ENCODE results near the gene RXRA. TPM values are rescaled to one million over a fixed set of nuclear protein-coding genes. Genes with fewer than 3 reads are reported as not detected.

Gene RXRA
- total and polyA plus RNA-seq, 7 experiments from 2014 or later, result 0.31 to 59.5 (median 8.4) TPM

- ChIA-PET CTCF (no interaction called here), POLR2A (no interaction called here)
- Mint-ChIP-seq H3K4me1 (peaks cover 7 to 33% (median 25%) of the 10 kb centered on the region in 7 donors), H3K27me3 (peaks cover 0 to 9% (median 0%) of the 10 kb centered on the region in 5 donors), H3K4me3 (no peak overlapping the region), H3K9me3 (no peaks in the 10 kb centered on the region), H3K36me3 (no peaks in the 10 kb centered on the region), H3K27ac (no peak overlapping the region)
- H3K9me3 ChIP-seq (ENCODE audit: control insufficient read depth in 2 of 3, low read length in 3 of 3), result no peaks in the 10 kb centered on the region
- peaks cover 14 to 25% of the 10 kb centered on the region in 2 donors for H3K4me1 ChIP-seq (ENCODE audit: control insufficient read depth in 2 of 2, insufficient read depth in 2 of 2, low read length in 2 of 2)
- no peak overlapping the region for H3K27ac ChIP-seq (ENCODE audit: low read depth, low read length)
- peak; percentile 16 for ATAC-seq
- intact Hi-C loops (cut with micrococcal nuclease), result no loop called here
- H3K27me3 ChIP-seq (ENCODE audit: control insufficient read depth in 2 of 2, insufficient read depth in 2 of 2, low read length in 2 of 2), result no peaks in the 10 kb centered on the region
- no peaks in the 10 kb centered on the region for H3K36me3 ChIP-seq (ENCODE audit: control insufficient read depth in 2 of 3, insufficient read depth in 3 of 3, low read length in 3 of 3)
- no peak for DNase-seq
- no peak overlapping the region for H3K4me3 ChIP-seq (ENCODE audit: low read length)
Measured at GRCh38 chr9:134384811-134385479, 58.7 kb downstream of the RXRA start.

GRCh38 chr9:134385915-134386314 is 59.7 kb downstream of the RXRA start:
- Histone ChIP-seq H3K27me3 (ENCODE audit: control insufficient read depth in 2 of 2, insufficient read depth in 2 of 2, low read length in 2 of 2) (no peaks in the 10 kb centered on the region), H3K27ac (ENCODE audit: low read depth, low read length) (no peak overlapping the region), H3K36me3 (ENCODE audit: control insufficient read depth in 2 of 3, insufficient read depth in 3 of 3, low read length in 3 of 3) (no peaks in the 10 kb centered on the region), H3K4me3 (ENCODE audit: low read length) (no peak overlapping the region), H3K9me3 (ENCODE audit: control insufficient read depth in 2 of 3, low read length in 3 of 3) (no peaks in the 10 kb centered on the region), H3K4me1 (ENCODE audit: control insufficient read depth in 2 of 2, insufficient read depth in 2 of 2, low read length in 2 of 2) (peaks cover 24 to 34% of the 10 kb centered on the region in 2 donors)
- DNase-seq, result no peak
- no peak for ATAC-seq
- no peaks in the 10 kb centered on the region for H3K9me3 Mint-ChIP-seq
- H3K36me3 Mint-ChIP-seq, result no peaks in the 10 kb centered on the region
- POLR2A ChIA-PET, result no interaction called here
- no peak overlapping the region for H3K27ac Mint-ChIP-seq
- CTCF ChIA-PET, result interaction anchor here (0.6 to 0.8 kb wide), 2 partner anchors 21 to 397 kb away, joined by 3 read pairs; no protein-coding TSS in a partner anchor
- peaks cover 0 to 12% (median 0%) of the 10 kb centered on the region in 5 donors for H3K27me3 Mint-ChIP-seq
- H3K4me3 Mint-ChIP-seq, result no peak overlapping the region
- peaks cover 16 to 42% (median 34%) of the 10 kb centered on the region in 7 donors for H3K4me1 Mint-ChIP-seq
- intact Hi-C loops (cut with micrococcal nuclease), result no loop called here

- POLR2A ChIA-PET, result no interaction called here
- no peak overlapping the region for H3K4me3 ChIP-seq (ENCODE audit: low read length)
- no peaks in the 10 kb centered on the region for H3K36me3 ChIP-seq (ENCODE audit: control insufficient read depth in 2 of 3, insufficient read depth in 3 of 3, low read length in 3 of 3)
- peaks cover 0 to 9% (median 0%) of the 10 kb centered on the region in 5 donors for H3K27me3 Mint-ChIP-seq
- H3K4me1 Mint-ChIP-seq, result peaks cover 19 to 38% (median 31%) of the 10 kb centered on the region in 7 donors
- no peaks in the 10 kb centered on the region for H3K9me3 ChIP-seq (ENCODE audit: control insufficient read depth in 2 of 3, low read length in 3 of 3)
- CTCF ChIA-PET, result no interaction called here
- H3K9me3 Mint-ChIP-seq, result no peaks in the 10 kb centered on the region
- H3K4me1 ChIP-seq (ENCODE audit: control insufficient read depth in 2 of 2, insufficient read depth in 2 of 2, low read length in 2 of 2), result peaks cover 29 to 37% of the 10 kb centered on the region in 2 donors
- no peak overlapping the region for H3K27ac ChIP-seq (ENCODE audit: low read depth, low read length)
- H3K4me3 Mint-ChIP-seq, result no peak overlapping the region
- H3K27me3 ChIP-seq (ENCODE audit: control insufficient read depth in 2 of 2, insufficient read depth in 2 of 2, low read length in 2 of 2), result no peaks in the 10 kb centered on the region
- no peaks in the 10 kb centered on the region for H3K36me3 Mint-ChIP-seq
- intact Hi-C loops (cut with micrococcal nuclease), result no loop called here
- DNase-seq (no peak), ATAC-seq (no peak)
- peak overlapping the region in 1 of 9 donors; percentile 30 for H3K27ac Mint-ChIP-seq
Measured at GRCh38 chr9:134386951-134387831, 60.9 kb downstream of the RXRA start.

- Mint-ChIP-seq H3K36me3 (no peaks in the 10 kb centered on the region), H3K27me3 (peaks cover 0 to 9% (median 0%) of the 10 kb centered on the region in 5 donors), H3K27ac (peak overlapping the region in 8 of 9 donors; percentile 16 to 81 (median 39)), H3K4me1 (peaks cover 25 to 42% (median 29%) of the 10 kb centered on the region in 7 donors), H3K9me3 (no peaks in the 10 kb centered on the region), H3K4me3 (peak overlapping the region in 1 of 10 donors; percentile 21)
- Histone ChIP-seq H3K27me3 (ENCODE audit: control insufficient read depth in 2 of 2, insufficient read depth in 2 of 2, low read length in 2 of 2) (no peaks in the 10 kb centered on the region), H3K4me1 (ENCODE audit: control insufficient read depth in 2 of 2, insufficient read depth in 2 of 2, low read length in 2 of 2) (peaks cover 31 to 37% of the 10 kb centered on the region in 2 donors), H3K4me3 (ENCODE audit: low read length) (no peak overlapping the region), H3K9me3 (ENCODE audit: control insufficient read depth in 2 of 3, low read length in 3 of 3) (no peaks in the 10 kb centered on the region), H3K36me3 (ENCODE audit: control insufficient read depth in 2 of 3, insufficient read depth in 3 of 3, low read length in 3 of 3) (no peaks in the 10 kb centered on the region), H3K27ac (ENCODE audit: low read depth, low read length) (no peak overlapping the region)
- POLR2A ChIA-PET, result no interaction called here
- ATAC-seq (no peak), DNase-seq (no peak)
- intact Hi-C loops (cut with micrococcal nuclease), result no loop called here
- CTCF ChIA-PET, result no interaction called here
Measured at GRCh38 chr9:134388289-134388808, 62.1 kb downstream of the RXRA start.

GRCh38 chr9:134388976-134389375 is 62.7 kb downstream of the RXRA start:
- ChIA-PET POLR2A (no interaction called here), CTCF (no interaction called here)
- H3K4me1 ChIP-seq (ENCODE audit: control insufficient read depth in 2 of 2, insufficient read depth in 2 of 2, low read length in 2 of 2), result peaks cover 38% of the 10 kb centered on the region in 2 donors
- peaks cover 0 to 9% (median 0%) of the 10 kb centered on the region in 5 donors for H3K27me3 Mint-ChIP-seq
- DNase-seq (no peak), ATAC-seq (no peak)
- H3K27ac ChIP-seq (ENCODE audit: low read depth, low read length), result no peak overlapping the region
- intact Hi-C loops (cut with micrococcal nuclease), result no loop called here
- peaks cover 0 to 2% (median 0%) of the 10 kb centered on the region in 5 donors for H3K36me3 Mint-ChIP-seq
- H3K36me3 ChIP-seq (ENCODE audit: control insufficient read depth in 2 of 3, insufficient read depth in 3 of 3, low read length in 3 of 3), result no peaks in the 10 kb centered on the region
- H3K4me3 Mint-ChIP-seq, result peak overlapping the region in 1 of 10 donors; percentile 47
- H3K9me3 Mint-ChIP-seq, result peaks cover 0 to 4% (median 0%) of the 10 kb centered on the region in 11 donors
- no peaks in the 10 kb centered on the region for H3K9me3 ChIP-seq (ENCODE audit: control insufficient read depth in 2 of 3, low read length in 3 of 3)
- H3K27me3 ChIP-seq (ENCODE audit: control insufficient read depth in 2 of 2, insufficient read depth in 2 of 2, low read length in 2 of 2), result no peaks in the 10 kb centered on the region
- no peak overlapping the region for H3K4me3 ChIP-seq (ENCODE audit: low read length)
- peak overlapping the region in 1 of 9 donors; percentile 17 for H3K27ac Mint-ChIP-seq
- peaks cover 28 to 47% (median 35%) of the 10 kb centered on the region in 7 donors for H3K4me1 Mint-ChIP-seq

- Mint-ChIP-seq H3K27me3 (peaks cover 0 to 9% (median 0%) of the 10 kb centered on the region in 5 donors), H3K4me1 (peaks cover 28 to 50% (median 38%) of the 10 kb centered on the region in 7 donors), H3K4me3 (peak overlapping the region in 1 of 10 donors; percentile 47), H3K27ac (peak overlapping the region in 1 of 9 donors; percentile 51), H3K9me3 (peaks cover 0 to 8% (median 0%) of the 10 kb centered on the region in 11 donors), H3K36me3 (peaks cover 0 to 5% (median 0%) of the 10 kb centered on the region in 5 donors)
- Histone ChIP-seq H3K4me1 (ENCODE audit: control insufficient read depth in 2 of 2, insufficient read depth in 2 of 2, low read length in 2 of 2) (peaks cover 38 to 39% of the 10 kb centered on the region in 2 donors), H3K36me3 (ENCODE audit: control insufficient read depth in 2 of 3, insufficient read depth in 3 of 3, low read length in 3 of 3) (no peaks in the 10 kb centered on the region), H3K4me3 (ENCODE audit: low read length) (no peak overlapping the region), H3K27me3 (ENCODE audit: control insufficient read depth in 2 of 2, insufficient read depth in 2 of 2, low read length in 2 of 2) (no peaks in the 10 kb centered on the region), H3K27ac (ENCODE audit: low read depth, low read length) (no peak overlapping the region), H3K9me3 (ENCODE audit: control insufficient read depth in 2 of 3, low read length in 3 of 3) (no peaks in the 10 kb centered on the region)
- CTCF ChIA-PET, result interaction anchor here (1.2 kb wide), 1 partner anchor 62 kb away, joined by 3 read pairs; no protein-coding TSS in a partner anchor
- POLR2A ChIA-PET, result interaction anchor here (0.5 kb wide), 1 partner anchor 382 kb away, joined by 3 read pairs; no protein-coding TSS in a partner anchor
- intact Hi-C loops (cut with micrococcal nuclease), result loop anchor here (2.0 to 5.0 kb wide), 4 partner anchors 17 to 225 kb away; partner anchors contain the start of genes RNU6ATAC (in 1 of the 2) and RXRA (in 1 of the 2)
- ATAC-seq, result no peak
- no peak for DNase-seq
Measured at GRCh38 chr9:134389642-134390041, 63.4 kb downstream of the RXRA start.
